Ovary (tissue), 3 donors: ENCODE measurements around the gene IFNLR1.

Experiments
- CTCF ChIP-seq, 3 donors: fragments of 450-650 bp in 2 of 3; fragments of 200-600 bp in 1 of 3; IDR thresholded peaks; one replicate each; pipeline versions ENCODE4 v1.5.1 to v1.8.0; 2016 to 2022; ENCODE audit warnings: antibody characterized with exemption in 3 of 3, mild to moderate bottlenecking in 1 of 3
- POLR2A ChIP-seq: fragments of 450-650 bp; IDR thresholded peaks from one replicate; pipeline ENCODE4 v1.6.1; 2017; ENCODE audit warnings: antibody characterized with exemption, mild to moderate bottlenecking, moderate library complexity
- donor health status: DM: no; HTN: no; CAD: no.

GRCh38 chr1:24138476-24139221, 48.4 kb downstream of the IFNLR1 start:
- TF ChIP-seq CTCF (IDR thresholded peaks at IDR 0.05) (no peak), POLR2A (no peak)
